ENCODE data around the gene MPND. TPM values are rescaled to one million over a fixed set of nuclear protein-coding genes. Genes with fewer than 3 reads are reported as not detected.

MPND gene
- total and polyA plus RNA-seq, 5 experiments from 2014 or later, result 4.6 to 22.1 (median 5.3) TPM

- H3K4me1 Mint-ChIP-seq, result peaks cover 19 to 67% (median 43%) of the 10 kb centered on the region in 4 donors
- peaks cover 0 to 35% (median 0%) of the 10 kb centered on the region in 3 donors for H3K36me3 Mint-ChIP-seq
- ATAC-seq (no peak), DNase-seq (no peak)
- peak overlapping the region in 2 of 10 donors; percentile 27 to 67 for H3K27ac Mint-ChIP-seq
- POLR2A ChIA-PET, result interaction anchor here (1.1 to 1.7 kb wide), 2 partner anchors 9 to 16 kb away, joined by 4 to 7 read pairs; partner anchors contain the start of gene SH3GL1
- peak overlapping the region in 1 of 10 donors; percentile 46 for H3K4me3 Mint-ChIP-seq
- H3K27me3 Mint-ChIP-seq, result no peaks in the 10 kb centered on the region
- H3K9me3 Mint-ChIP-seq, result no peaks in the 10 kb centered on the region
Observed at GRCh38 chr19:4391306-4391693, 47.9 kb downstream of the MPND start.

GRCh38 chr19:4391701-4392483 is 48.5 kb downstream of the MPND start:
- Mint-ChIP-seq H3K4me3 (no peak overlapping the region), H3K27me3 (no peaks in the 10 kb centered on the region), H3K4me1 (peaks cover 24 to 71% (median 48%) of the 10 kb centered on the region in 4 donors), H3K36me3 (peaks cover 0 to 41% (median 0%) of the 10 kb centered on the region in 3 donors), H3K27ac (peak overlapping the region in 3 of 10 donors; percentile 11 to 75 (median 67)), H3K9me3 (no peaks in the 10 kb centered on the region)
- ATAC-seq (no peak), DNase-seq (no peak)
- POLR2A ChIA-PET, result interaction anchor here (1.7 kb wide), 1 partner anchor 9 kb away, joined by 7 read pairs; the partner anchor contains the start of gene SH3GL1

- Mint-ChIP-seq H3K4me1 (peaks cover 30 to 81% (median 61%) of the 10 kb centered on the region in 4 donors), H3K27ac (peak overlapping the region in 4 of 10 donors; percentile 26 to 84 (median 56)), H3K27me3 (no peaks in the 10 kb centered on the region), H3K4me3 (peak overlapping the region in 2 of 10 donors; percentile 14 to 19), H3K36me3 (peaks cover 0 to 31% (median 0%) of the 10 kb centered on the region in 3 donors), H3K9me3 (no peaks in the 10 kb centered on the region)
- DNase-seq (no peak), ATAC-seq (no peak)
- POLR2A ChIA-PET, result interaction anchor here (0.6 to 1.5 kb wide), 4 partner anchors 10 to 409 kb away, joined by 4 to 5 read pairs (median 4); partner anchors contain the start of gene EEF2
Observed at GRCh38 chr19:4393947-4394590, 50.7 kb downstream of the MPND start.

- Mint-ChIP-seq H3K27me3 (no peaks in the 10 kb centered on the region), H3K4me3 (peak overlapping the region in 6 of 10 donors; percentile 6 to 43 (median 20))
Observed at GRCh38 chr19:4396949-4397783, 53.8 kb downstream of the MPND start.

GRCh38 chr19:4399812-4400134 is 56.4 kb downstream of the MPND start:
- Mint-ChIP-seq H3K36me3 (peaks cover 0 to 21% (median 0%) of the 10 kb centered on the region in 3 donors), H3K4me3 (peak overlapping the region; percentile 79 to 94 (median 90)), H3K9me3 (peaks cover 0 to 1% (median 0%) of the 10 kb centered on the region in 9 donors), H3K27ac (peak overlapping the region in 9 of 10 donors; percentile 63 to 98 (median 91)), H3K27me3 (no peaks in the 10 kb centered on the region), H3K4me1 (peaks cover 31 to 73% (median 65%) of the 10 kb centered on the region in 4 donors)
- POLR2A ChIA-PET, result interaction anchor here (0.9 to 3.2 kb wide), 8 partner anchors 9 to 153 kb away, joined by 3 to 34 read pairs (median 6); partner anchors contain the start of genes MPND and YJU2
- ATAC-seq (peak in 1 of 2 donors; percentile 5), DNase-seq (peak in 1 of 10 donors; percentile 25)

More at GRCh38 chr19:4396949-4397783, 53.8 kb downstream of the MPND start:
- peaks cover 34 to 79% (median 65%) of the 10 kb centered on the region in 4 donors for H3K4me1 Mint-ChIP-seq
- POLR2A ChIA-PET, result no interaction called here
- DNase-seq, result no peak
- H3K27ac Mint-ChIP-seq, result peak overlapping the region in 5 of 10 donors; percentile 9 to 45 (median 18)
- ATAC-seq, result no peak
- peaks cover 0 to 23% (median 0%) of the 10 kb centered on the region in 3 donors for H3K36me3 Mint-ChIP-seq
- no peaks in the 10 kb centered on the region for H3K9me3 Mint-ChIP-seq

- DNase-seq (peak; percentile 86 to 96 (median 92)), ATAC-seq (peak; percentile 61 to 66)
- POLR2A ChIA-PET, result interaction anchor here (0.6 to 3.2 kb wide), 10 partner anchors 9 to 154 kb away, joined by 3 to 34 read pairs (median 6); partner anchors contain the start of genes MPND and YJU2
- H3K9me3 Mint-ChIP-seq, result peaks cover 0 to 1% (median 0%) of the 10 kb centered on the region in 9 donors
- H3K4me1 Mint-ChIP-seq, result peaks cover 30 to 68% (median 61%) of the 10 kb centered on the region in 4 donors
- peak within 1 kb of the TSS; percentile 79 to 97 (median 92) for H3K4me3 Mint-ChIP-seq
- peak within 1 kb of the TSS; percentile 86 to 99 (median 98) for H3K27ac Mint-ChIP-seq
- H3K27me3 Mint-ChIP-seq, result no peaks in the 10 kb centered on the region
- peaks cover 0 to 18% (median 0%) of the 10 kb centered on the region in 3 donors for H3K36me3 Mint-ChIP-seq
Observed at GRCh38 chr19:4400135-4400936, 57.0 kb downstream of the MPND start, which contains the start of gene SH3GL1. SH3GL1 (minus strand) TSS chr19:4400547; CDS start chr19:4400368, 179 bp downstream.

- peaks cover 0 to 5% (median 0%) of the 10 kb centered on the region in 3 donors for H3K36me3 Mint-ChIP-seq
- peak overlapping the region; percentile 79 to 97 (median 90) for H3K4me3 Mint-ChIP-seq
- ATAC-seq (no peak), DNase-seq (no peak)
- peaks cover 25 to 59% (median 53%) of the 10 kb centered on the region in 4 donors for H3K4me1 Mint-ChIP-seq
- POLR2A ChIA-PET, result interaction anchor here (0.6 to 3.2 kb wide), 12 partner anchors 22 to 417 kb away, joined by 3 to 34 read pairs (median 4); partner anchors contain the start of genes EEF2, HDGFL2, MPND and UBXN6
- no peaks in the 10 kb centered on the region for H3K27me3 Mint-ChIP-seq
- peaks cover 0 to 1% (median 0%) of the 10 kb centered on the region in 9 donors for H3K9me3 Mint-ChIP-seq
- H3K27ac Mint-ChIP-seq, result peak overlapping the region; percentile 86 to 99 (median 98)
Observed at GRCh38 chr19:4401769-4402170, 58.4 kb downstream of the MPND start.

GRCh38 chr19:4402171-4403004 is 59.0 kb downstream of the MPND start, which contains the start of gene CHAF1A:
CHAF1A (plus strand) TSS chr19:4402640; CDS start chr19:4402763, 123 bp downstream.
- no peaks in the 10 kb centered on the region for H3K27me3 Mint-ChIP-seq
- peak; percentile 91 to 92 for ATAC-seq
- DNase-seq, result peak; percentile 93 to 100 (median 99)
- peaks cover 0 to 1% (median 0%) of the 10 kb centered on the region in 9 donors for H3K9me3 Mint-ChIP-seq
- peaks cover 0 to 3% (median 0%) of the 10 kb centered on the region in 3 donors for H3K36me3 Mint-ChIP-seq
- POLR2A ChIA-PET, result interaction anchor here (0.6 to 3.2 kb wide), 12 partner anchors 23 to 417 kb away, joined by 3 to 34 read pairs (median 4); partner anchors contain the start of genes EEF2, HDGFL2, MPND and UBXN6
- H3K4me3 Mint-ChIP-seq, result peak within 1 kb of the TSS; percentile 79 to 97 (median 90)
- H3K27ac Mint-ChIP-seq, result peak within 1 kb of the TSS; percentile 86 to 99 (median 98)
- H3K4me1 Mint-ChIP-seq, result peaks cover 21 to 53% (median 47%) of the 10 kb centered on the region in 4 donors

GRCh38 chr19:4403005-4403761 is 59.8 kb downstream of the MPND start:
- Mint-ChIP-seq H3K27ac (peak overlapping the region in 7 of 10 donors; percentile 6 to 90 (median 80)), H3K36me3 (peaks cover 0 to 3% (median 0%) of the 10 kb centered on the region in 3 donors), H3K27me3 (no peaks in the 10 kb centered on the region), H3K9me3 (peaks cover 0 to 1% (median 0%) of the 10 kb centered on the region in 9 donors), H3K4me3 (peak overlapping the region; percentile 73 to 88 (median 84)), H3K4me1 (peaks cover 19 to 47% (median 42%) of the 10 kb centered on the region in 4 donors)
- no peak for DNase-seq
- ATAC-seq, result no peak
- POLR2A ChIA-PET, result interaction anchor here (0.9 to 1.2 kb wide), 4 partner anchors 31 to 51 kb away, joined by 3 to 4 read pairs (median 3); no protein-coding TSS in a partner anchor

All from naive thymus-derived CD8-positive, alpha-beta T cell (primary cell).